Retinal pigment epithelial cell (primary cell): Measurements from ENCODE around the gene SGCA.
A peak's percentile ranks its signal among the peaks of the same experiment; 100 is the strongest.

Experiments
- DNase-seq: peaks from one replicate; pipeline ENCODE4 v3.0.0-alpha.2; 2010; ENCODE audit warnings: low read depth
- H3K4me3 ChIP-seq: 2 replicates; pipeline ENCODE4 v1.5.1; 2011; ENCODE audit warnings: mild to moderate bottlenecking, low read length, control low read depth, moderate library complexity
- TF ChIP-seq, protein P1 (sequence below): conservative IDR thresholded peaks from 2 replicates; pipeline ENCODE4 v1.5.1; 2011; ENCODE audit warnings: low read depth, low read length, control low read depth, inconsistent platforms

Gene SGCA

DNA sequence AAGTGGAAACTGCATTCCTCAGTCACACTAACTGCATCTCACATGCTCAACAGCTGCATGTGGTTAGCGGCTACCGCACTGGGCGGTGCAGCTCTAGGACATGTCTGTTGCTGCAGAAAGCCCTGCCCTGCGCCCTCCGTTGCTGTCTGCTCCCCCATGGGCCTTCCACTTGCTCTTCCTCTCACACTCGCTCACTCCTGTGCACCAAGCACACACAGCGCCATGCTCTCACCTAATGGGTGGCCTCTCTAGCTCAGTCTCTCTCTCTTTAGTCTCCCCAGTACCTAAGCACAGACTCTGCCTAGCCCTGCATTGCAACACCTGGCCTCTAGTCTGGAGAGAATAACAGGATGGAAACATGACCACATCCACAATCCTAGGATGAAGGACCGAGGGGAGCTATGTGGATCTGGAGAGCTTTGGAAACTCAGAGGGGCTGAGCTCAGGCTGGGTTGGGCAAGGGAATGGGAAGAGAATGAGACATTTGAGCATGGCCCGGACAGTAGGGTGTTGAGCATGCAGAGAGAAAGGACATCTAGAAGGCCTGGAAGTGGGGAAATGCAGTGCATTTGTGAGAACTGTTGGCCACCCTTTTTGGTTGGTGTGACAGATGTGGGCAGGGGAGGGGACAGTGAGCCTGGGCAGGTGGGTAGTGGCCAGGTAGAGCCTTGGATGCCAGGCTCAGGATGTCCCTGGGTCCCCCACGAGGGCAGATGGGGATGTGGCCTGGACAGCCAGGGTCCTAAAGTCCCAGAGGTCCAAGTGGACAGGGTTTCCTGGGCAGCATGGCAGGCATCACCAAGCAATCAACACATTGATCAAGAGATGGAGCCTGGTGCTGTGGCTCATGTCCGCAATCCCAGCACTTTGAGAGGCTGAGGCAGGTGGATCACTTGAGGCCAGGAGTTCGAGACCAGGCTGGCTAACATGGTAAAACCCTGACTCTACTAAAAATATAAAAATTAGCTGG lies 16.1 kb downstream of the SGCA start:
- TF ChIP-seq, protein P1, sequence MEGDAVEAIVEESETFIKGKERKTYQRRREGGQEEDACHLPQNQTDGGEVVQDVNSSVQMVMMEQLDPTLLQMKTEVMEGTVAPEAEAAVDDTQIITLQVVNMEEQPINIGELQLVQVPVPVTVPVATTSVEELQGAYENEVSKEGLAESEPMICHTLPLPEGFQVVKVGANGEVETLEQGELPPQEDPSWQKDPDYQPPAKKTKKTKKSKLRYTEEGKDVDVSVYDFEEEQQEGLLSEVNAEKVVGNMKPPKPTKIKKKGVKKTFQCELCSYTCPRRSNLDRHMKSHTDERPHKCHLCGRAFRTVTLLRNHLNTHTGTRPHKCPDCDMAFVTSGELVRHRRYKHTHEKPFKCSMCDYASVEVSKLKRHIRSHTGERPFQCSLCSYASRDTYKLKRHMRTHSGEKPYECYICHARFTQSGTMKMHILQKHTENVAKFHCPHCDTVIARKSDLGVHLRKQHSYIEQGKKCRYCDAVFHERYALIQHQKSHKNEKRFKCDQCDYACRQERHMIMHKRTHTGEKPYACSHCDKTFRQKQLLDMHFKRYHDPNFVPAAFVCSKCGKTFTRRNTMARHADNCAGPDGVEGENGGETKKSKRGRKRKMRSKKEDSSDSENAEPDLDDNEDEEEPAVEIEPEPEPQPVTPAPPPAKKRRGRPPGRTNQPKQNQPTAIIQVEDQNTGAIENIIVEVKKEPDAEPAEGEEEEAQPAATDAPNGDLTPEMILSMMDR, result peak; percentile 6
- H3K4me3 ChIP-seq, result no peak overlapping the region
- peak; percentile 23 for DNase-seq

DNA sequence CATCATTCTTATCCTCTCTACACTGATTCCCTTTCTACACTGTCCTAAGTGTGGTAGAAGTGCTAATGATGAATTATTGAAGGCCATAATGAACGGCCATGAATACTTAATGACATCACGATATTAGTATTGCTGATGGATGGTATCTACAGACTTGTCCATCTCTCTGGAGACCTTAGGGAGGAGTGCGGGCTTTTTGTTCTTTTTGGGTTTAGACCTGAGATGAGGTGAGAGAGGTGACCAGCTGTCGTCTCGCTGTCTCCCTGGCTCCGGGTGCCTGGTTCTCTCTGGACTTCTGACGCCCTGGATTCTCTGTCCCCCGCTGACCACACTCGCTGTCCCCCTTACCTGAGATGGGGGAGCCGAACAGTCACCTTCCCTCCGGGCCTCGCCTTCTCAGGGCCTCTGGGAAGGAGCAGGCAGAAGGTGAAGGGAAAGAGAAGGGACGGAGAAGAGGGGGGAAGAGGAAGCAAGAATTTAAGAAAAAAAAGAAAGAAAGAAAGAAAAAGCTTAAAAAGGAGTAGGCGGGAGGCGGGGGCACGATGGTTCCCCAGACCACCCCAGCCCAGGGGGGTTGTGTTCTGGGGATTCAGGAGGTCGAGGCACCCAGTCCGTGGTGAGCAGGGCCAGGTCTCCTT lies 17.1 kb downstream of the SGCA start:
- H3K4me3 ChIP-seq, result no peak overlapping the region
- DNase-seq, result no peak
- TF ChIP-seq, protein P1, result no peak

DNA sequence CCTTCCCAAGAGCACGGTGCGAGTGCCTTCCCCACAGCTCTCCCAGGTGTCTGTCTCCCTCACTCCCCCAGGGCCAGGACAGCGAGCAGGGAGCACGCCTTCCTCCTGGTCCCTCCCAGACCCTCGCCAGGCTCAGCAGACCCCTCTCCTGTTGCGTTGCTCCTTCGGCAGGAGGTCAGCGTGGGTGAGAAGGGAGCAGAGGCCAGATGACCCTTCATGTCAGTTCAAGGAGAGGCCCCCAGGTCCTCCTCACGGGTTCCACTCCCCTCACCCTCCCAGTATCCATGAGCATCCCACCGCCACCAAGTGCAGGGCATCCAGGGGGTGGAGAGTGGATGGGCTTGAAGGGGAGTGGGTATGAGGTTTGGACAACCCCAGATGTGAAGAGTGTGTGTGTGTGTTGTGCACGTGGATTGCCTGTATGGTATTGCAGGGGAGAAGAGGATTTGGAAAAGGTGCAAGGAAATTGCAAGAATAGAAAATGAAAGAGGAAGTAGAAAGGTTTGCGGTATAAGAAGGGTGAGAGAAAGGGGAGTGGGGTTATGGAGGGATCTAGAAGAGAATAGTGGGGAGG lies 17.7 kb downstream of the SGCA start:
- TF ChIP-seq, protein P1, result no peak
- no peak for DNase-seq
- H3K4me3 ChIP-seq, result no peak overlapping the region

DNA sequence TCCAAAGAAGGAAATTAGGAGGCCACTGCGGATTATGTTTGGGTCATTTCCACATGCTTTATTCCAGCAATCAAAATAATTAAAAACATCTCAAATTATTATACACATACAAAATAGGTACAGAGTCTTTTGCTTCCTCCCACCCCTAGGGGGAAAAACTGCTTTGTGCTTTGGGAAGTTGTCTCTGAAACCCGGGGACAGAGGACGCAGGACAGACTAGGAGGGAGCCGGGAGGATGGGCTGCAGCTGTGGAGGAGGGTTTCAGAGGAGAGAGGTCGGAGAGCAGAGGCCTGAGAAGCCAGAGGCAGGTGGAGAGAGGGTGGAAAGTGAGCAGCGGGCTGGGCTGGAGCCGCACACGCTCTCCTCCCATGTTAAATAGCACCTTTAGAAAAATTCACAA lies 18.3 kb downstream of the SGCA start:
- TF ChIP-seq, protein P1, result peak; percentile 29
- no peak for DNase-seq
- no peak overlapping the region for H3K4me3 ChIP-seq

DNA sequence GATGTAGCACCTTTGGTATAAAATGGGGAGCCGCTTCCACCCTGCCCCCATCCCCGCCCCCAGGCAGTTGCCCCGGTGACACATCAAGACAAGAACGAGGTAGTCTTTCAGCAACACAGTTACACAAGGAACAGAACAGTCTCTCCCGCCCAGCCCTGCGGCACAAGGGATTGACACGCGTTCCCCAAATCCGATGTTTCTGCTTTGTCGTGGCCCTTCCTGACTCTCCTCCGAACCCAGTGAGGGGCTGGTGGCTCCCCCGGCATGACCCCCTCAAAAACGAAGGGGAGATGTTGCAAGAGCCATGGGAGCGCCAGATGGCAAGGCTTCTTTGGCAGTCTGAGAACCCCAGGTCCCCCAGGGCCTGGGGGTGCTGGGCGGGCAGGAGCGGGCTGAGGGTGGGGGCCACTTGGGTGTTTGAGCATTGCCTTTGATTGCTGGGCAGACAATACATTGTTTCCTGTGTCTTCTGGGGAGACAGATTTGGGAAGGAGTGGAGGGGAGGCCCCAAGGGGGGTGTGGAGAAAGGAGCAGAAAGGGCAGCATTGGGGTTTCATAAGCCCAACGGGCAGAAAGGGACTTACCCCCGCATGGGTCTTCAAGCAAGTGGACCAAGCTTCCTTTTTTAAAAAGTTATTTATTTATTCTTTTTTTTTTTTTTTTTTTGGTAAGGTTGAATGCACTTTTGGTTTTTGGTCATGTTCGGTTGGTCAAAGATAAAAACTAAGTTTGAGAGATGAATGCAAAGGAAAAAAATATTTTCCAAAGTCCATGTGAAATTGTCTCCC lies 19.0 kb downstream of the SGCA start:
- H3K4me3 ChIP-seq, result no peak overlapping the region
- TF ChIP-seq, protein P1, result no peak
- no peak for DNase-seq

DNA sequence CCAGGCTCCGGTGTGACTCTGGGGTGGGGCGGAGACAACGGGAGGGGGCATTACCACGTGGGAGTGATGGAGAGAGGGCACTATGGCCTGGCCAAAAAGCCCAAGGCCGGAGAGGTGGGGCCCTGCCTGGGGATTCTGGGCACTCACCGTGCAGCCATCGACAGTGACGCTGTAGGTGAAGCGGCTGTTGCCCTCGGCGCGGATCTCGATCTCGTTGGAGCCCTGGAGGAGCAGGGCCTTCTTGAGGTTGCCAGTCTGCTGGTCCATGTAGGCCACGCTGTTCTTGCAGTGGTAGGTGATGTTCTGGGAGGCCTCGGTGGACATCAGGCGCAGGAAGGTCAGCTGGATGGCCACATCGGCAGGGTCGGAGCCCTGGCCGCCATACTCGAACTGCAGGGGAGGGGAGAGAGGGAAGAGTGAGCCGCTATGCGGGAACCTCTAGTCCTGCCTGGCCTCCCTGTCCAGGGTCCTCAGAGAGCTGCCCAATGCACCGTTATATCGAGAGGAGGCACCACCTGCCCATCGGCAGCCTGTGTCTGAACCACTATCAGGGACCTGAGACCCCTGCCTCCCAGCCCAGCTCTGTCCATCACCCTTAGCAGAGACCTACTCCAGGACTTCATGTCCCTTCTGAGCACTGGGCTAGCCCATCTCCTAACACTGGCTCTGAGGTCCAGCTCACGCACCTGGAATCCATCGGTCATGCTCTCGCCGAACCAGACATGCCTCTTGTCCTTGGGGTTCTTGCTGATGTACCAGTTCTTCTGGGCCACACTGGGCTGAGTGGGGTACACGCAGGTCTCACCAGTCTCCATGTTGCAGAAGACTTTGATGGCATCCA lies 20.0 kb downstream of the SGCA start:
- H3K4me3 ChIP-seq, result no peak overlapping the region
- TF ChIP-seq, protein P1, result no peak

More for the DNA sequence above, 20.0 kb downstream of the SGCA start:
- DNase-seq, result no peak
